Small intestine (tissue), 7 donors: ENCODE results near the gene FAM13A. TPM values are rescaled to one million over a fixed set of nuclear protein-coding genes. Genes with fewer than 3 reads are reported as not detected.
A peak's percentile ranks its signal among the peaks of the same experiment; 100 is the strongest.

ENCODE experiments used
- DNase-seq, 2 donors: peaks; one replicate each; pipeline versions ENCODE4 v3.0.0 to v3.0.0-alpha.2; 2013
- FAIRE-seq: peaks from 2 replicates; lab custom pipeline; 2012; peaks lifted over from hg19 to GRCh38; lab: Jason Lieb, UNC
- H3K27ac ChIP-seq, 3 donors: one replicate each; pipeline ENCODE4 v1.5.1; 2013; ENCODE audit warnings: low read length in 2 of 3, mild to moderate bottlenecking in 2 of 3, control low read depth in 1 of 3, inconsistent platforms in 1 of 3, low read depth in 1 of 3, moderate library complexity in 1 of 3
- H3K27me3 ChIP-seq, 3 donors: one replicate each; pipeline ENCODE4 v1.6.1; 2013; ENCODE audit warnings: low read length in 3 of 3, inconsistent platforms in 1 of 3; ENCODE audit not compliant: control insufficient read depth in 3 of 3, insufficient read depth in 3 of 3
- H3K36me3 ChIP-seq, 3 donors: one replicate each; pipeline ENCODE4 v1.6.1; 2013; ENCODE audit warnings: low read length in 3 of 3, inconsistent platforms in 1 of 3, low read depth in 1 of 3, mild to moderate bottlenecking in 1 of 3, moderate library complexity in 1 of 3; ENCODE audit not compliant: control insufficient read depth in 3 of 3, insufficient read depth in 2 of 3
- H3K4me1 ChIP-seq, 3 donors: one replicate each; pipeline ENCODE4 v1.6.1; 2013; ENCODE audit warnings: low read length in 2 of 3, inconsistent platforms in 1 of 3, low read depth in 1 of 3, mild to moderate bottlenecking in 1 of 3, moderate library complexity in 1 of 3; ENCODE audit not compliant: control insufficient read depth in 3 of 3, insufficient read depth in 2 of 3
- H3K4me3 ChIP-seq, 3 donors: one replicate each; pipeline ENCODE4 v1.5.1; 2013; ENCODE audit warnings: low read length in 3 of 3, control low read depth in 1 of 3, inconsistent platforms in 1 of 3, low read depth in 1 of 3, mild to moderate bottlenecking in 1 of 3, moderate library complexity in 1 of 3
- H3K9me3 ChIP-seq, 2 donors: one replicate each; pipeline ENCODE4 v1.6.1; 2013; ENCODE audit warnings: low read depth in 1 of 2, low read length in 1 of 2; ENCODE audit not compliant: control insufficient read depth in 2 of 2, insufficient read depth in 1 of 2
- WGBS, 3 donors: extraction: QIAGEN DNeasy Blood & Tissue Kit; methylation state at CpG; one replicate each; pipeline ENCODE4 v1.1.7; 2013; 5-methylcytosine and 5-hydroxymethylcytosine counted together
- polyA plus RNA-seq, 4 donors: library from polyadenylated mRNA; stranded (reverse) in 3 of 4; unstranded in 1 of 4; fragments of 200-250 nt in 3 of 4; fragments of 120-200 nt in 1 of 4; gene quantifications; one replicate each; pipeline versions ENCODE4 v1.2.1 to v1.2.3, GENCODE V29; 2013
- donor health status: healthy with polysubstance abuse.
- donor health status: control.
- donor health status: control.
- donor health status: Bipolar disorder and iron deficiency.
- donor health status: healthy.

The FAM13A gene
- polyA plus RNA-seq, 4 donors, result 11.2 to 81.0 (median 58.4) TPM

DNA sequence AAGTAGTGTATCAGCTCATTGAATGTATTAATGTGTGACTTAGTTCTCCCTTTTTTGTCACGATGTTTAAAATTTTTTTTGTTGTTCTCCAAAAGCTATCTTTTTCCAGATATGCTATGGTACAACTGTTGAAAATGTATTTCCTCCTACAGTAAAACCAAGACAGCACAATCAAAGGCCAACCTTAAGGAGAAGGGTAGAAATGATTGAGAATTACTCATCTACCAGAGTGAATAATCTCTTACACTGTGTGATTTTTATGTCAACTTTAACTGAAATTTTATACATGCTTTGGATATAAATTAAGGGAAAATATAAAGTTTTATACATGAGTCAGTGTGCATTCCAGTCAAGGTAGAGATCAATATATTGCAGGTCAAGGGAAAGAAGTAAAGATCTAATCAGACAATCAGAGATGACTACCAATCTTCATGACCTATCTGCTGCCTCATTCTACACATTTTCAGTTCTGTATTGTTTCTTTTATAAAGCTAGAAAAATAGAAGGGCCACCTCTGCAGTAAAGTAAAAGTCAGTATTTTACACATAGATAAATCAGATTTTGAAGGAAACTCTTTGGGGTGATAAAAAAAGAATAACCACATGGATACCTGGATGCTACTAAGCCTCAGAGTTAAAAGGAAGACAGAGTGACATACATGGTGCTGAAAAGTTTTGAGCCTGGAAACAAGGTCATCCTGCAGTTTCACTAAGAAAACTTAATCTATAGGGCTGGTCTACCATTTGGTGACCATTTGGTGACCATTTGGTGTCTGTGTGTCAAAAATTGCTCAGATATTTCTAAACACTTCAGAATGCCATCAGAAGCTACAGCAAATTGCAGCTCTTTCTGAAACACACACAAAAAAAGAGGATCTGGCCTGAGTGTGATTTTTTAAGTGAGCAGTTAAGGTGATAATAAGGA, 1.6 kb downstream of the FAM13A start:
- Histone ChIP-seq H3K27me3 (no peaks in the 10 kb centered on the region), H3K36me3 (peaks cover 0 to 3% (median 0%) of the 10 kb centered on the region in 3 donors), H3K4me1 (peaks cover 0 to 3% (median 0%) of the 10 kb centered on the region in 3 donors), H3K9me3 (no peaks in the 10 kb centered on the region), H3K4me3 (peak overlapping the region in 1 of 3 donors; percentile 11), H3K27ac (no peak overlapping the region)
- WGBS, 3 donors, result 15 to 48% (median 36%) methylated on average over 1 of the region's 1 CpG
- DNase-seq, result no peak
- no peak for FAIRE-seq

GRCh38 chr4:89054627-89055026, 2.4 kb downstream of the FAM13A start:
- no peak for FAIRE-seq
- H3K4me1 ChIP-seq, result peaks cover 0 to 3% (median 0%) of the 10 kb centered on the region in 3 donors
- 7 to 32% (median 19%) methylated on average over 1 of the region's 1 CpG for WGBS, 3 donors
- DNase-seq, result peak in 1 of 2 donors; percentile 17
- H3K27ac ChIP-seq, result no peak overlapping the region
- no peaks in the 10 kb centered on the region for H3K9me3 ChIP-seq
- no peak overlapping the region for H3K4me3 ChIP-seq
- H3K36me3 ChIP-seq, result peaks cover 0 to 3% (median 0%) of the 10 kb centered on the region in 3 donors
- H3K27me3 ChIP-seq, result no peaks in the 10 kb centered on the region

DNA sequence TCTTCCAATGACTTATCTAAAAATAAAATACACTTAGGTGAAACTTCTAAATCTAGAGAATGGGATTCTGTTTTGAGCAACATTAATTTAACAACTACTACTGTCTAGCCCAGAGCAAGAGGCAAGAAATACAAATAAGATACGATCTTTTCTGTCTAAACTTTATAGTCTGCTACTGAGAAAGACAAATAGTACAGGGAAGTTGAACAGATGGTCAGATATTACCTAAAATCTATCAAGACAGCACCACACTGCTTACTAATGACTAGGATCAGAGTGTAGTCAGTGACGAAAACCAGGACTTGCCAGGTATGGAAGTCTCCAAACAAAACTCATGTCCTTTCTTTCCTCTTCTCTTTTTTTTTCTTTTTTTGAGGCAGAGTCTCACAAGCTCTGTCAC, 7.1 kb downstream of the FAM13A start:
- H3K4me3 ChIP-seq, result no peak overlapping the region
- no peaks in the 10 kb centered on the region for H3K4me1 ChIP-seq
- 87 to 92% (median 90%) methylated on average over 2 of the region's 2 CpGs for WGBS, 3 donors
- FAIRE-seq (no peak), DNase-seq (no peak)
- H3K27ac ChIP-seq, result no peak overlapping the region
- H3K9me3 ChIP-seq, result no peaks in the 10 kb centered on the region
- H3K36me3 ChIP-seq, result peaks cover 0 to 6% (median 0%) of the 10 kb centered on the region in 3 donors
- H3K27me3 ChIP-seq, result no peaks in the 10 kb centered on the region

DNA sequence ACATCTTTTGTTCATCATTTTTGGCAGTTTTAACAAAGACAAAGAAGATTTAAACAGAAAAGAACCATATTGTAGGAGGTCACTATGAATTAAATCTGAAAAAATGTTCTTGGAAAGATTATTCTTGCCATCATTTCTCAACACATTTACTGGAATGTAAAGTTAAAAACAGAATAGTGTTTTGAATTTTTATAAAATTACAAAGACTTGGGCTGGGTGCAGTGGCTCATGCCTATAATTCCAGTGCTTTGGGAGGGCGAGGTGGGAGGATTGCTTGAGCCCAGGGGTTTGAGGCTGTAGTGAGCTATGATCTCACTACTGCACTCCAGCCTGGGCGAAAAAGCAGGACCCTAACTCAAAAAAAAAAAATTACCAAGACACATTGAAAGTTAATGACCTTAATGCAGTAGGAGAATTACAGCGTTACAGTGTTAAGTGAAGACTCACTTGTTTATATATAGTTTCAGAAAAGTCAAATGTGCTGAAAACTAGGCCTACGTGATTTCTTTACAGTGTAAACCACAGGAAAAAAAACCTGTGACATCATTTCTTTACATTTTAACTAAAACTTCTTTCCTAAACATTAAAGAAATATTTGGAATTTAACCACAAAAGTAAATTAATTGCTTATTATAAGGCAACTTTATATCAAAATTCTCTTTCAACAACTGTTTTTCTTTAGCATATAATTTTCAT, 7.9 kb downstream of the FAM13A start:
- no peaks in the 10 kb centered on the region for H3K27me3 ChIP-seq
- no peak overlapping the region for H3K4me3 ChIP-seq
- 81 to 94% (median 87%) methylated on average over 4 of the region's 4 CpGs for WGBS, 3 donors
- H3K9me3 ChIP-seq, result no peaks in the 10 kb centered on the region
- peaks cover 0 to 6% (median 0%) of the 10 kb centered on the region in 3 donors for H3K36me3 ChIP-seq
- H3K27ac ChIP-seq, result no peak overlapping the region
- FAIRE-seq, result no peak
- H3K4me1 ChIP-seq, result no peaks in the 10 kb centered on the region
- no peak for DNase-seq

GRCh38 chr4:89044147-89044900, 12.7 kb downstream of the FAM13A start:
- DNase-seq, result no peak
- H3K4me3 ChIP-seq, result no peak overlapping the region
- no peaks in the 10 kb centered on the region for H3K9me3 ChIP-seq
- H3K27me3 ChIP-seq, result no peaks in the 10 kb centered on the region
- no peak for FAIRE-seq
- H3K27ac ChIP-seq, result no peak overlapping the region
- 92 to 98% (median 93%) methylated on average over 7 of the region's 7 CpGs for WGBS, 3 donors
- H3K36me3 ChIP-seq, result peaks cover 0 to 7% (median 0%) of the 10 kb centered on the region in 3 donors
- H3K4me1 ChIP-seq, result no peaks in the 10 kb centered on the region

GRCh38 chr4:89042055-89042454, 14.9 kb downstream of the FAM13A start:
- WGBS, 3 donors, result 80 to 86% (median 80%) methylated on average over 3 of the region's 3 CpGs
- Histone ChIP-seq H3K36me3 (peaks cover 0 to 7% (median 0%) of the 10 kb centered on the region in 3 donors), H3K27ac (no peak overlapping the region), H3K4me1 (no peaks in the 10 kb centered on the region), H3K4me3 (no peak overlapping the region), H3K9me3 (peaks cover 0 to 2% of the 10 kb centered on the region in 2 donors), H3K27me3 (no peaks in the 10 kb centered on the region)
- DNase-seq, result no peak
- FAIRE-seq, result no peak

- FAIRE-seq, result no peak
- Histone ChIP-seq H3K4me1 (no peaks in the 10 kb centered on the region), H3K36me3 (peaks cover 0 to 5% (median 0%) of the 10 kb centered on the region in 3 donors), H3K9me3 (peaks cover 0 to 16% of the 10 kb centered on the region in 2 donors), H3K27ac (no peak overlapping the region), H3K4me3 (no peak overlapping the region), H3K27me3 (no peaks in the 10 kb centered on the region)
- no peak for DNase-seq
- 66 to 76% (median 70%) methylated on average over 4 of the region's 4 CpGs for WGBS, 3 donors
Observed at GRCh38 chr4:89039730-89040338, 17.2 kb downstream of the FAM13A start.
